Astrocyte (in vitro differentiated cells and primary cell): ENCODE results near the gene KIF3B.

Experiments used
- CTCF ChIP-seq: IDR thresholded peaks from 2 replicates; pipeline ENCODE4 v1.5.1; 2011; ENCODE audit warnings: low read depth, mild to moderate bottlenecking, inconsistent platforms, low read length, moderate library complexity; ENCODE audit not compliant: insufficient read depth
- EZH2 ChIP-seq: IDR thresholded peaks from 2 replicates; pipeline ENCODE4 v1.6.1; 2012; ENCODE audit warnings: mild to moderate bottlenecking, low read length, inconsistent platforms; ENCODE audit not compliant: insufficient read depth

GRCh38 chr20:32274359-32274758 lies 3.1 kb upstream of the KIF3B start:
- TF ChIP-seq EZH2 (no peak), CTCF (no peak)
